Tibial artery (tissue), 4 donors: ENCODE measurements around the gene ARTN.

Experiments used
- DNase-seq, 2 donors: peaks; one replicate each; pipeline ENCODE4 v3.0.0-alpha.2; 2019
- H3K27ac ChIP-seq, 2 donors: fragments of 200-600 bp; sonication (generic) in 1 of 2; 1 replicate in 1 of 2; 2 replicates in 1 of 2; pipeline ENCODE4 v1.5.1; 2018 to 2019; ENCODE audit warnings: mild to moderate bottlenecking in 1 of 2
- H3K27me3 ChIP-seq, 2 donors: fragments of 200-600 bp; sonication (generic) in 1 of 2; one replicate each; pipeline versions ENCODE4 v1.5.1 to v1.6.0; 2016 to 2019
- H3K36me3 ChIP-seq, 3 donors: fragments of 200-600 bp; sonication (generic) in 2 of 3; one replicate each; pipeline ENCODE4 v1.5.1; 2016 to 2019; ENCODE audit warnings: mild to moderate bottlenecking in 2 of 3
- H3K4me1 ChIP-seq, 4 donors: fragments of 200-600 bp; sonication (generic) in 2 of 4; 1 replicate in 3 of 4; 2 replicates in 1 of 4; pipeline ENCODE4 v1.5.1; 2016 to 2019
- H3K4me3 ChIP-seq, 2 donors: fragments of 200-600 bp; sonication (generic) in 1 of 2; 1 replicate in 1 of 2; 2 replicates in 1 of 2; pipeline ENCODE4 v1.5.1; 2018 to 2019; ENCODE audit warnings: mild to moderate bottlenecking in 2 of 2
- H3K9me3 ChIP-seq, 3 donors: fragments of 200-600 bp; sonication (generic) in 1 of 3; one replicate each; pipeline ENCODE4 v1.5.1; 2016 to 2019
- intact Hi-C: fragments of 100-400 bp; cut with DNase I; formaldehyde crosslinking; loops from one replicate; pipeline ENCODE4 v1.15.0; 2023; ENCODE audit warnings: low total_unique reads
- TF ChIP-seq, protein P1 (sequence below), 2 experiments: fragments of 200-600 bp in 1 of 2; fragments of 450-650 bp in 1 of 2; IDR thresholded peaks; one replicate each; pipeline ENCODE4 v1.5.1; 2017 to 2019; ENCODE audit warnings: antibody characterized with exemption in 2 of 2, mild to moderate bottlenecking in 1 of 2, moderate library complexity in 1 of 2

Gene ARTN

DNA sequence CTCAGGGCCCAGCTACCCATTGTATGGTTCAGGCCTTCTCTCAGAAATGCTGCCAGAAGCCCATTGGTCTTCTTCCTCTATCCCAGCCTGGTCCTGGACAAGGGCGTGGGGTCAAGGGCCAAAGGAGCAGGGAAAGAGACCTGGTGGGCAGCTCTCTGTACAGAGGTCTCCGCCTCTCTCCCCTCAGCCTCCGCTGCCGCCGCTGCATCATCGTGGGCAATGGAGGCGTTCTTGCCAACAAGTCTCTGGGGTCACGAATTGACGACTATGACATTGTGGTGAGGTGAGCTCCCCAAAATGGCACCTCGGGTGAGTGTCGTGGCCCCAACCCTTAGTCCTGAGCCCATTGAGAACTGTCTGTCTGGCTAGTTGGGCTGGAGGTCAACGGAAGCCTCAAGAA lies 34.6 kb upstream of the ARTN start:
- DNase-seq: no peak
- H3K4me3 ChIP-seq: no peak overlapping the region
- H3K27ac ChIP-seq: no peak overlapping the region
- TF ChIP-seq, protein P1, sequence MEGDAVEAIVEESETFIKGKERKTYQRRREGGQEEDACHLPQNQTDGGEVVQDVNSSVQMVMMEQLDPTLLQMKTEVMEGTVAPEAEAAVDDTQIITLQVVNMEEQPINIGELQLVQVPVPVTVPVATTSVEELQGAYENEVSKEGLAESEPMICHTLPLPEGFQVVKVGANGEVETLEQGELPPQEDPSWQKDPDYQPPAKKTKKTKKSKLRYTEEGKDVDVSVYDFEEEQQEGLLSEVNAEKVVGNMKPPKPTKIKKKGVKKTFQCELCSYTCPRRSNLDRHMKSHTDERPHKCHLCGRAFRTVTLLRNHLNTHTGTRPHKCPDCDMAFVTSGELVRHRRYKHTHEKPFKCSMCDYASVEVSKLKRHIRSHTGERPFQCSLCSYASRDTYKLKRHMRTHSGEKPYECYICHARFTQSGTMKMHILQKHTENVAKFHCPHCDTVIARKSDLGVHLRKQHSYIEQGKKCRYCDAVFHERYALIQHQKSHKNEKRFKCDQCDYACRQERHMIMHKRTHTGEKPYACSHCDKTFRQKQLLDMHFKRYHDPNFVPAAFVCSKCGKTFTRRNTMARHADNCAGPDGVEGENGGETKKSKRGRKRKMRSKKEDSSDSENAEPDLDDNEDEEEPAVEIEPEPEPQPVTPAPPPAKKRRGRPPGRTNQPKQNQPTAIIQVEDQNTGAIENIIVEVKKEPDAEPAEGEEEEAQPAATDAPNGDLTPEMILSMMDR (IDR thresholded peaks at IDR 0.05): no peak
- intact Hi-C loops: no loop called here
- no peaks in the 10 kb centered on the region for H3K9me3 ChIP-seq
- H3K27me3 ChIP-seq: no peaks in the 10 kb centered on the region
- no peaks in the 10 kb centered on the region for H3K4me1 ChIP-seq
- H3K36me3 ChIP-seq: peaks cover 6 to 55% (median 31%) of the 10 kb centered on the region in 3 donors

DNA sequence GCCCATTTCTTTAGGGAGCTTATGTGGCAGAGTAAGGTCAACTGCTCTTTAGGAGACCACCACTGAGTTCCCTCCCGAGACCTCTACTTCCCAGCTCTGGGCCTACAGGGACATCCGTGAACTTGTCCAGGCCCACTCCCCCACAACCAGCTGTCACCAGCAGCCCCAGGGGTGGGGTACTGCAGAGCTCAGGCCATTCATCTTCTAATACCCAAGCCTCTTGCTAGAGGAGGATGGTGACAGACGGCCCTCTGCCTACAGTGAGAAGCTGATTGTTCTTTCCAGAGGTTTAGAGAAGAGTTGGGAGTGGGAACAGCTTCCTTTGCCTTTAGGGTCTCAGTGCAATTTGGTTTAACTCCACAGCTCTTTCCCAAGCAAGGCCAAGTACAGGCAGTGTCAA lies 33.2 kb upstream of the ARTN start:
- no peak overlapping the region for H3K4me3 ChIP-seq
- TF ChIP-seq, protein P1 (IDR thresholded peaks at IDR 0.05): no peak
- peaks cover 6 to 48% (median 31%) of the 10 kb centered on the region in 3 donors for H3K36me3 ChIP-seq
- H3K27ac ChIP-seq: no peak overlapping the region
- no peaks in the 10 kb centered on the region for H3K4me1 ChIP-seq
- no peak for DNase-seq
- intact Hi-C loops: no loop called here
- no peaks in the 10 kb centered on the region for H3K9me3 ChIP-seq
- H3K27me3 ChIP-seq: no peaks in the 10 kb centered on the region

DNA sequence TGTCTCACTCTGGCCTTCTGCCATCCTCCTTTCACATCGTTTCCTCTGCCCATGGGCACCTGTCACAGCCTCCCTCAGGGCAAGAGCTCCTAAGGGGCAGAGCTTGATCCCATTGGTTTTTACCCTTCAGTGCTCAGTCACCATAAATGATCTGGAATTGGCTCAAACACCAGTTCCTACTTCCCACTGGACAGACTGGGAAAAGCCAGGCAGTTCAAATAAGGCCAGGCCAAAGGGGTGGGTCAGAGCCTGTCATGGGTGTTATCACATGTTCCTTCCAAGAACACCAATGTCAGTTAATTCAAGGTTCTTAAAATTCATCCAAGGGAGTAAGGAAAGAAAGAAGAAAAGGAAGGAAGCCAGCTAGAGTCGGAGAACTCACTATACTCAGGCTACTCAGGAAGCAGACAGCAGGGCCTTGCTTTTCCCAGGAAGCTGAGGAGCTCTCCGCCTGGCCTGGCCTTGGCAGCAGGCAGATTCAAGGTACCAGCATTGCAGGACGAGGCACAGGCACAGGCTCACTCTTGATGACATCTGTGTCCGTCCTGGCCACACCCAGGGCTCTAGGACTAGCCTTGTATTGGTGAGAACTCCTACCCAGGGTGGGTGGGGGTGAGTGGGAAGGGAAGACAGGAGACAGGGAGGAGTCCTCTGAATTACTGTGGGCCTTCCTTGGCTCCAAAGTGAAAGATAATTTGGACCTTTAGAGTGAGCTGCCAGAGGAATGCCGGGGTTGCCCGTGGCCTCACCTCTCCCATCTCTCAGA lies 32.2 kb upstream of the ARTN start:
- no peak overlapping the region for H3K4me3 ChIP-seq
- no peaks in the 10 kb centered on the region for H3K9me3 ChIP-seq
- H3K4me1 ChIP-seq: no peaks in the 10 kb centered on the region
- DNase-seq: no peak
- TF ChIP-seq, protein P1 (IDR thresholded peaks at IDR 0.05): no peak
- no peaks in the 10 kb centered on the region for H3K27me3 ChIP-seq
- no peak overlapping the region for H3K27ac ChIP-seq
- peaks cover 6 to 40% (median 28%) of the 10 kb centered on the region in 3 donors for H3K36me3 ChIP-seq
- intact Hi-C loops: no loop called here

DNA sequence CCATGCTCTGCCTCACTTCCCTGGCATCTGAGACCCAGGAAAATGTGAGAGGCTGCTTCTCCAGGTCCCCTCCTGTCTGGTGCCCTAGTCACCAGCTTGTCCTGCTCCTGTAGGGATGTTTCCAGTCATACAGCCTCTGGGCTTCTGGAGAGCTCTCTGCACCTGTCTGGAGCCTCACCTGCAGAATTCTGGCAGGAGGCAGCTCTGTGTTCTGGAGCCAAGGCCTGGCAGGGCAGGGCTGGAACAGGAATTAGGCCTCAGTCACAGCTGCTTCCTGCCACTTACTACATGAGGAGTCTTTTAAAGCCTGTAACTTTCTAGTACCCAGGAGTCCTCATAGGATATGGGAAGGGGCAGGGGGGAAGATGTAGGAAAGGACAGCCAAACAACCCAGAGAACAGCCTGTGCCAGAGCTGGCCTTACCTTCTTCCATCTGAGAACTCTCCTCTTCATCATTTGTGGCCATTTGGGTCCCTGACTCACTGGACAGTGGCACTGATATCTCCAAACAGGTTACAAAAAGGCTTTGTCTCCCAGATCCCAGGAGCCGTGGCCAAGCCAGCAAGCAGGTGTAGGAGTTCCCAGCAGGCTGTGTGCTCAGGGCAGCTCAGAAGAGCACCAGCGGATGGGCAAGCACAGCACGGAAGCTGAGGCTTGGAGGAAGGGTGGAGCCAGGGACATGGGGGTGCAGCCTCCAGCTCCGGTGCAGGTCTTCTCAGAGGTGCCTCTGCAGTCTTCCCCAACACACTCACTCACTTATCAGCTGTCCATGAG lies 31.4 kb upstream of the ARTN start:
- H3K36me3 ChIP-seq: peaks cover 6 to 44% (median 25%) of the 10 kb centered on the region in 3 donors

DNA sequence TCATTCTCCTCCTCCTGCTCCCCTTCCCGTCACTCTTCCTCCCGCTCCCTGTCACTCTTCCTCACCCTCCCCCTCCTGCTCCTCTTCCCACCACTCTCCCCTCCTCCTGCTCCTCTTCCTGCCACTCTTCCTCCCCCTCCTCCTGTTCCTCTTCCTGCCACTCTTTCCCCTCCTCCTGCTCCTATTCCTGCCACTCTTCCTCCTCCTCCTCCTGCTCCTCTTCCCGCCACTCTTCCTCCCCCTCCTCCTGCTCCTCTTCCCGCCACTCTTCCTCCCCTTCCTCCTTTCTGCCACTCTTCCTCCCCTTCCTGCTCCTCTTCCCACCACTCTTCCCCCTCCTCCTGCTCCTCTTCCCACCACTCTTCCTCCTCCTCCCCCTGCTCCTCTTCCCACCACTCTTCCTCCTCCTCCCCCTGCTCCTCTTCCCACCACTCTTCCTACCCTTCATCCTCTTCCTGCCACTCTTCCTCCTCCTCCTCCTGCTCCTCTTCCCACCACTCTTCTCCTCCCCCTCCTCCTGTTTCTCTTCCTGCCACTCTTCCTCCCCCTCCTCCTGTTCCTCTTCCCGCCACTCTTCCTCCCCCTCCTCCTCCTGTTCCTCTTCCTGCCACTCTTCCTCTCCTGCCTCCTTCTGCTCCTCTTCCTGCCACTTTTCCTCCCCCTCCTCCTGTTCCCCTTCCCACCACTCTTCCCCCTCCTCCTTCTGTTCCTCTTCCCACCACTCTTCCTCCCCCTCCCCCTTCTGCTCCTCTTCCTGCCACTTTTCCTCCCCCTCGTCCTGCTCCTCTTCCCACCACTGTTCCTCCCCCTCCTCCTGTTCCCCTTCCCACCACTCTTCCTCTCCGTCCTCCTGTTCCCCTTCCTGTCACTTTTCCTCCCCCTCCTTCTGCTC lies 28.7 kb upstream of the ARTN start:
- H3K27me3 ChIP-seq: no peaks in the 10 kb centered on the region
- DNase-seq: no peak
- no peak overlapping the region for H3K27ac ChIP-seq
- peaks cover 0 to 32% (median 3%) of the 10 kb centered on the region in 3 donors for H3K36me3 ChIP-seq
- no peaks in the 10 kb centered on the region for H3K9me3 ChIP-seq
- no peaks in the 10 kb centered on the region for H3K4me1 ChIP-seq
- H3K4me3 ChIP-seq: no peak overlapping the region
- TF ChIP-seq, protein P1 (IDR thresholded peaks at IDR 0.05): no peak
- intact Hi-C loops: no loop called here

More for the DNA sequence above, 31.4 kb upstream of the ARTN start:
- no peaks in the 10 kb centered on the region for H3K27me3 ChIP-seq
- H3K4me1 ChIP-seq: no peaks in the 10 kb centered on the region
- no peaks in the 10 kb centered on the region for H3K9me3 ChIP-seq
- intact Hi-C loops: no loop called here
- H3K27ac ChIP-seq: no peak overlapping the region
- DNase-seq: no peak
- H3K4me3 ChIP-seq: no peak overlapping the region
- TF ChIP-seq, protein P1 (IDR thresholded peaks at IDR 0.05): no peak
